Activated CD4-positive, alpha-beta T cell treated with anti-CD3 and anti-CD28 coated beads, Interleukin-2, Interleukin-6, amounts not matched to agents 100 ng/mL and 50 ng/mL, durations not matched to agents 16 hours and 8 hours (primary cell): ENCODE measurements around the gene PCSK7.

Source experiments
- DNase-seq: peaks from one replicate; pipeline ENCODE4 v3.0.0-alpha.2; 2020

Gene PCSK7

GRCh38 chr11:117230999-117231841, 653 bp downstream of the PCSK7 start:
- DNase-seq: peak; percentile 9

DNA sequence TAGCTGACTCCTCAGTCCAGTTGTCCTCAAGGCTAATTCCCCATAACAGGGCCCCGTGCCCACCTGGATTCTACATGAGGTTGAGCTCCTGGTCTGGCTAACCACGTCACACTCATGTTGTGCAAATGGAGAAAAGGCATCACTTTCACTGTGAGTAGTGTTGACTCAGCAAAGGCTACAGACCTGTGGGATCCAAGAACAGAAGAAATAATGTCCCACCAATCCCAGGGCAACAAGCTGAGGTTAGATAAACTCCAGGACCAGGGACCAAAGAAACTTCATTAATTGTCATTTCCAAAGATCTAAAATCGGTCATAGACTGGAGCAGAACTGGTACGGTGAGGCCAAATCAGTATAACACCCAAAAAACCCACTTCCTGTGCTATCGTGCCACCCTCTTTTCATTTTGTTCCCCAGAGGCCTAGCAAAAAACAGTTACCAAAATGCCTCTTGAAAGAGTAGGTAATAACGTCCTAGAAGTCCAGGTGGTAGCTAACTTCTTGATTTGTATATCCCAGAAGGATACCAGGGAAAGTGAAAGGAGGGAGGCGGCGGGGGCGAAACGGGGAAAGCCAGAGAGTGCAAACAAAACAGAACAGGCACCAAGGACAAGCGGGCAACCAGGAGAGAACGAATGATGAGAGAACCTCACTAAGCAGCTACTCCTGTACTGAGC, 1.4 kb downstream of the PCSK7 start:
- peak; percentile 86 for DNase-seq

DNA sequence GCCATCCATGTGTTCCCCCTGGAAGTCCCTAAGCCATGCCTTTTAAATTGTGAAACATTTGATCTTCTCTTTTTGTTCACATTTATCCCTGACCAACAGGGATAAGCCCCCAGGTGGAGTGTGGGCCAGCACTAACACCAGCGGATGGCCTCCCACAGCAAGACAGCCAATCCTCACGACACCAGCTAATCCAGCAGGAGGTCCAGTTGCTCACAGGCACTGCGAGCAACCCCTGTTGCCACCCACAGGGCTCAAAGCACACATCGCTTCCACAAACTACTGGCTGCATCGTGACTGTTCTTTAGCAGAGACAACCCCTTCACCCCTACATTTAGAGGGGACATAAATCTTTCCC, 2.0 kb downstream of the PCSK7 start:
- no peak for DNase-seq

DNA sequence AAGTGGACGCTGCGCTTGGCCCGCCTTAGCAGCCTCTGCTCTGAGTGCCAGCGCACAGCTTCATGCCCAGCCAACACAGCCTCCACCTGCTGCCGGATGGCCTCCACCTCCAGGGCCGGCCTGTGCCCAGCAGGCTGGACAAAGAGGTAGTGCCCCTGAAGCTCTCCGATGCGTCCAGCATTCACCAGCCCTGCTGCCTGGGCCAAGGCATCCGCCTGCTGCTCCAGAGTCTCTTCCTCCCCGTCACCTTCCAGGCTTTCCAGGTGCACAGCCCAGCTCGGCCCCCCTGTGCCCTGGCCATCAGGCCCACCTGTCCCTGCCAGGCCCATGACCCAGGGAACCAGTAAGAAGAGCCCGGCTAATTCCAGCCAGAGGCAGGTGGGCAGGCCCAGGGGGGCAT, 2.5 kb downstream of the PCSK7 start:
- DNase-seq: no peak

DNA sequence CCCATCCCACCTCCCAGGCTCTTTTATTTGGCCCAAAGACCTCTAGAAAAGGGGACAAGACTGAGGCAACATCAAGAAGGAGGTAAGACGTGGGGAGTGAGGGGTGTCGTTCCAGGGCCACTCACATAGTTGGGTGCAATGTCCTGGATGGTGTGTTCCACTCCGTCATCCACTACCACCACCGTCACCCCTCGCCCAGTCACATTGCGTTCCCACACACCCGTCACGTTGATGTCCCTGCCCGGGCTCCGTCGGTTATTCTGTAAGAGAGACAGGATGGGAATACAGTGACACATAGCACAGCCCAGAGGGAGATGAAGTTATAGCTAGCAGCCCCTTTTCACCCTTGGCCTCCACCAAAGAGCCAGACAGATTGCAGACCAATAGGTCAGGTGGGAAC, 3.8 kb downstream of the PCSK7 start:
- DNase-seq: no peak

GRCh38 chr11:117226388-117227385, 5.2 kb downstream of the PCSK7 start:
- peak; percentile 75 for DNase-seq

- DNase-seq: no peak
Observed at GRCh38 chr11:117225553-117226170, 6.2 kb downstream of the PCSK7 start.

DNA sequence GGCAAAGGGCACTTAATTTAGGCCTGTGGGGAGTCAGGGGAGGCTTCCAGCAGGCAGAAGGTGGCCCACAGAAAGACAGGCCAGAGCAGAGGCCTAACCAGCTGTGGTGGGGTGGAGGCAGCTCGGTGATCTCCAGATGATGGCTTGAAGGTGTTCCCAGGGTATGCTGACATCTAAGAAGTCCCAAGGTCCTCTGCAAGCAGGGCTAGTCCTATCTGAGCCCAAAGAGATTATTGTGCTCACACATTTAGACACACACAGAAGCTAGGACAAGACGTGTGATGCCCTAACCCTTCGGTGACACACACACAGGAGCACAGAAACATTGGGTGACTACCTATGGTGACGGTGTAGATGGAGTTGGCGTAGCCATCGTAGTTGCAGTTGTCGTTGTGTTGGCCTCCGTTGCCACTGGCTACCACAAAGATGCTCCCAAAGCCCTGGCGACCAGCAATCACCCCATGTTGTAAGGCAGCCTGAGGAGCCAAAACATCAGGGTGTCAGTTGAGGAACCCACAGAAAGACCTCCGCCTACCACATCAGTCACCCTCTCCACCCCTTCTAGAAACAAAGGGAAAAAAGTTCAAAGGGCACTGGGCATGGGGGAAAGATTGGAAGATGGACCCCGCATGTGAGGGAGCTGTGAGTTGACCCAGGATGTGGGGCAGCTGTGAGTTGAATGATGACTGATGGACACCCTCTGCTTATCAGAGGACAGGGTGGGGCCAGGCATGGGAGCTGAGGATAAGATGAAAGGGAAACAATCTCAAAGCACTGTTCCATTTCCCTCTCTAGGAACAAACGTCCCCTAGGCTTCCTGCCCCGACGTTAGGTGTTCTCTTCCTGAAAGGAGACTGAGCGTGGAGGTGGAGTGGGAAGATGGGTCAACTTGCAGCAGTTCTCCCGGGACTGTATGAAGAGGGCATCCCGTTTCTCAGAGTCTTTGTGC, 7.9 kb downstream of the PCSK7 start:
- no peak for DNase-seq

- no peak for DNase-seq
Observed at GRCh38 chr11:117222991-117223740, 8.7 kb downstream of the PCSK7 start.

DNA sequence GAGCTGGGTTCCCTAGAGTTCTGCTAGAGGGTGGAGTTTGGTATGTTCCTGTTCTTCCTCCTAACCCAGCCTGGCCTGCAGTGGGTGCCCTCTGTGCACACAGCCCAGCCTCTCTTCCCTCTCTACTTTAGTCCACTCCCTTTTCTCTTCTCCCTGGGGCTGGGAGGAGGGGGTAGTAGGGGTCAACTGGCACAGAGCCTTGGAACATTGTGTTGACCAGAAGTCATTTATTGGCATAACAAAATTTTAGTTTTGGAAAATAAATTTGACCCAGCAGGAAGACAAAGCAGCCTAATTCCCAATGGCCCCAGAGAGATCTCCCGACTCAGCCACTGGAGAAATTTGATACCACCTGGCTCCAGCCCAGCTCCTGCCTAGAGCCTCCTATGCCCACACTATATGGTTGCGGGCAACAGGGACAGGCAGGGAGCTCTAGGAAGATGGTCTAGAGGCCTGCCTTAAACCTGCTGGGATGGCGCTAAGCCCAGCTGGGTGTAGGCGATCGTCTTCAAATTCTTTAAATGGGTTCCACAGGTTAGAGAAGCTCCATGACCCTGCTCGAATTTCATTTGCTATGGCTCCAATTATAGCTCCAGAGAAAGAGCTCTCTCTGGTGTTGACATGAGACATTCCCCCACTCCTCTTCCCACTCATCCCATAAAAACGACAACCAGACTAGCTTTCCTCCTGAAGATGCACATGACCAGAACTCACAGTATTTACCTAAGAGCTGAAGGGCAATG, 9.9 kb downstream of the PCSK7 start:
- DNase-seq: no peak

DNA sequence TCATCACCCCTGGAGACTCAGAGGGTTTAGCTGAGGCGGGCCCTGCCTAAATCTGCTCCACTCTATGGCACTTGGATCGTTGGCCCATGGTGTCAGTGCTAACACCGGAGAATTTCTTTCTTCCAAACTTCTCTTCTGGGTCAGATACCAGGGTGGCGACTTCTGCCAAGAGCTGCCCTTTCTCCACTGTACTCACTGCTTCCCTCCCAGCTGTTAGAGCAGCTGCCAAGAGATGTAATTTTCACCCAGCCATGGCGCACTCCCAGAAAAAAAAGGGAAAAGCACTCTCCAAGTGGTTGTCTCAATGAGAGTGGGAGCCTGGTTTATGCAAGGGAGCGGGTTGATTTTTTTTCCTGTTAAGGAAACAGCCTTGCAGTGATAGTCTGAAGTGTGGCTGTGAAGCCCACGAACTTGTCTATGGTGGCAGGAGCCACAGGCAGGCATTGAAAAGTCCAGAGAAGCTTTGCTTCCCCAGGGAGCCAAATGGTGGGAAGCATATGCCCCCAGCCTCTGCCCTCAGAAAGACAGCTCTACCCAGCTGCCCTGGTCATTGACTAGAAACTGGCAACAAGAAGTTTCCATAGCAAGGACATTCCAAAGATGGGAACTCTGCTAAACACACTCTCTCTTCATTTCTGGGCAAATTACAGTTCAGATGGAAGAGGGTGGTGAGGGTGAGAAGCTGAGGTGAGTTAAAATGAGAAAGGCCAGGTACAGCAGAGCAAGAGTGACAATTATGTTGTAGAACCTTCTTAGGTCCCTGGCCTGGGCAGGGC, 10.7 kb downstream of the PCSK7 start:
- DNase-seq: no peak

- no peak for DNase-seq
Observed at GRCh38 chr11:117220568-117220967, 11.3 kb downstream of the PCSK7 start.

DNA sequence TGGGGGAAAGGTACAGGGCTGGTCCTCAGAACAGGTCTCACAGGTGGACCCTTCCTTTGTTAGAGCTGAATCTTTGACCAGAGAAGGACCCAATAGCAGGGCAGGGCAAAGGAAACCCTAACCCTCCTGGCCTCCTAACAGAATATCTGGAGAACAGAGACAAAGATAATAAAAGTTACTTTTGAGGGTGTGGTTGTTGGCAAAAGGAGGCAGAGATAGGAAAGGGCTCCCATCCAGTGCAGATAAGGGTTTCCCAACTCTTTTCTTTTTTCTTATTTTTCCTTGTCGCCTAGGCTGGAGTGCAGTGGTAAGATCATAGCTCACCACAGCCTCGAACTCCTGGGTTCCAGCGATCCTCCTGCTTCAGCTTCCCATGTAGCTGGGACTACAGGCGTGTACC, 11.9 kb downstream of the PCSK7 start:
- DNase-seq: no peak

DNA sequence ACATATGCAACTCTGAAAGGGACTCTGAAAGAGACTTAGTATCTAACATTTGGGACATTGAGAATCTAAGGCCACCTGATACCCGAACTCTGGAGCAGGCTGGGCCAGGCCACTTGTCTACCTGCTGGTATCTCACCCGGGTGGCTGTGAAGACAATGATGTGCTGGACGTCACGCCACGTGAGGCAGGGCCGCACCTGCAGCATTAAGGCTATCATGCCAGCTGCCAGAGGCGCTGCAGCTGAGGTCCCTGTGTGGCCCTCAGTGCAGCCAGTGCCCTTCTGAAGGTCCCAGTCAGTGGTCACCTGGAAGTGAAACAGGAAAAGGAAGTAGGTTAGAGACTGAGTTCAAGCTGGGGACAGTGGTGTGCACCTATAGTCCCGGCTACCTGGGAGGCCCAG, 12.4 kb downstream of the PCSK7 start:
- DNase-seq: no peak

DNA sequence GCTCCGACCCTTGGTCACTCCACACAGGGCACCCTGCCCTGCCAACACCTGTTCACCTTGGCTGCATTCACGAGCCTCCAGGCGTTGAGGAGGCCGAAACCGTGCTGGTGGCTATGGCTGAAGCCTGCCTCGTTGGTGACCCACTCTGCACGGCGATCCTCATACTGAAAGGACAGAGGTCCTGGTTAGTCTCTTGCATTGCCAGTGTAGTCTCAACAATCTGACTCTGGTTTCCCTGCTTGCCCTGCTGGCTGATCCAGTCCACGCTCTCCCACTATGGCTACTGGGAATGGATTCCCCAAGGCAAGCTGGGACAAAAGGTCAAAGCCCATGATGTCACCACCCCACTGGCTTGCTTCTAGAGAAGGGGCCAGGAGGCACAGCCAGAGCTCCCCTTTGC, 12.9 kb downstream of the PCSK7 start:
- DNase-seq: no peak

- no peak for DNase-seq
Observed at GRCh38 chr11:117218133-117218915, 13.5 kb downstream of the PCSK7 start.

DNA sequence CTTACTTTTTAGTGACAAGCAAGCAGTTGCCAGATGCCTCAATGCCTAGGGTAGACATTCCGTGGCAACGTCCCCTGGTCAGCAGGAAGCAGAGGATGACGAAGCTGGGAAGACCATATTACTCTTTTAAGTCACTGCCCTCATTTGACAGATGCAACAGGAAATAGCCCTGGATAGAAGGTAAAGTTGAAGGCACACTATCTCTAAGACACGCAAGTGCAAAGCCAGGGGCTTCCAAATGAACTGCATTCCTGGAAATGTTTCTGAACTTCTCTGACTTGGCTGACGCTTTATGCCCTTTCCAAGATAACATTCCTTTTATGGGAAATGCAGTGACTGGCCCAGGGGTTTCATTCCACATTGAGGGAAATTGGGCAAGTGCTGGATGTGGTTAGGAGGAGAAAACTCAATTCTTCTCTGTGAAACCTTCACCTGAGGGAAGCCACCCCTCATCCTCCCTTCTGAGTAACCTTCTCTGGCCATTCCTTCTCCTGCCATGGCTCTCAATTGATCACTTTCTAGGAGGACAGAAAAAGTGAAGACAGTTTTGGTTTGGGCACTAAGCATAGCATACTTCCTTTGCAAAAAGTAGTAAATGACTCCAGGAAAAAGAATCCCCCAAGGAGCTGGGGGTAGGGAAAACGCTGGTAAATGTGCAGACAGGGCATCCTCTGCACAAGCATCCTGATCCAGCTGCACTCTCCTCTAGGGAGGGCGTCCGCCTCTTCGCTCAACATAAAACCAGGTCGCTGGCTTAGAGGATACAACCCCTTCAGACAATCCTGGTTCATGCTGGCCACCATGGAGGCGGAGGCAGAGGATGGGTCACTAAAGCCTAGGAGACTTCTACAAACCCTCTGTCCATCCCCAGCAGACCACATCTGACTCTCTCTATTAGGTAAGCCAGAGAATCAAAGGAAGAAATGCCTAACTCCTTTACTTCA, 14.5 kb downstream of the PCSK7 start:
- DNase-seq: no peak
